HepG2 (cell line): ENCODE results near the gene SGMS1. TPM values are rescaled to one million over a fixed set of nuclear protein-coding genes. Genes with fewer than 3 reads are reported as not detected.
A peak's percentile ranks its signal among the peaks of the same experiment; 100 is the strongest.

Experiments
- AGO2 ChIP-seq: fragments of 200-400 bp; formaldehyde crosslinking; optimal IDR thresholded peaks from 2 replicates; pipeline ENCODE3; 2017; ENCODE audit warnings: mild to moderate bottlenecking, low read depth, low read length, moderate library complexity
- FOSL1 ChIP-seq: sonication (generic); formaldehyde crosslinking; IDR thresholded peaks from 2 replicates; pipeline ENCODE4 v1.9.0; 2021; ENCODE audit warnings: missing genetic modification reagents, borderline replicate concordance
- GTF3A ChIP-seq: sonication (generic); formaldehyde crosslinking; conservative IDR thresholded peaks from 2 replicates; pipeline ENCODE4 v1.4.0; 2020; ENCODE audit warnings: mild to moderate bottlenecking, missing genetic modification reagents
- HNRNPLL ChIP-seq: fragments of 200-400 bp; formaldehyde crosslinking; IDR thresholded peaks from 2 replicates; pipeline ENCODE4 v1.6.1; 2017; ENCODE audit warnings: mild to moderate bottlenecking, low read depth, low read length; ENCODE audit not compliant: poor library complexity, severe bottlenecking
- LCORL ChIP-seq, 2 experiments: fragments of 450-650 bp in 1 of 2; sonication (generic) in 1 of 2; formaldehyde crosslinking in 1 of 2; IDR thresholded peaks; 2 replicates each; pipeline versions ENCODE4 v1.5.0 to v1.6.1; 2017 to 2020; ENCODE audit warnings: antibody characterized with exemption in 1 of 2, missing genetic modification reagents in 1 of 2
- MZF1 ChIP-seq: sonication (generic); formaldehyde crosslinking; IDR thresholded peaks from 2 replicates; pipeline ENCODE4 v1.8.1; 2023; ENCODE audit warnings: mild to moderate bottlenecking, missing genetic modification reagents, borderline replicate concordance
- NCOA5 ChIP-seq: sonication (generic); formaldehyde crosslinking; IDR thresholded peaks from 2 replicates; pipeline ENCODE4 v1.4.0; 2020; ENCODE audit warnings: missing genetic modification reagents
- NR3C1 ChIP-seq: sonication (generic); formaldehyde crosslinking; IDR thresholded peaks from 2 replicates; pipeline ENCODE4 v1.4.0; 2020; ENCODE audit warnings: missing genetic modification reagents
- RBFOX2 ChIP-seq: fragments of 200-400 bp; formaldehyde crosslinking; IDR thresholded peaks from 2 replicates; pipeline ENCODE4 v1.6.1; 2017; ENCODE audit warnings: low read depth, mild to moderate bottlenecking, low read length
- RCOR2 ChIP-seq: IDR thresholded peaks from 2 replicates; pipeline ENCODE4 v1.6.1; 2016; ENCODE audit warnings: missing biosample characterization, missing genetic modification reagents
- REPIN1 ChIP-seq: sonication (generic); formaldehyde crosslinking; IDR thresholded peaks from 2 replicates; pipeline ENCODE4 v1.8.0; 2022; ENCODE audit warnings: missing genetic modification reagents, low read depth, mild to moderate bottlenecking, borderline replicate concordance
- SOX5 ChIP-seq: IDR thresholded peaks from 2 replicates; pipeline ENCODE4 v1.6.1; 2016; ENCODE audit warnings: borderline replicate concordance
- TBX2 ChIP-seq: sonication (generic); formaldehyde crosslinking; IDR thresholded peaks from 2 replicates; pipeline ENCODE4 v1.5.0; 2020; ENCODE audit warnings: missing genetic modification reagents, mild to moderate bottlenecking, borderline replicate concordance
- ZNF264 ChIP-seq: sonication (generic); formaldehyde crosslinking; IDR thresholded peaks from 2 replicates; pipeline ENCODE4 v1.4.0; 2020; ENCODE audit warnings: missing genetic modification reagents
- ZNF546 ChIP-seq: sonication (generic); formaldehyde crosslinking; conservative IDR thresholded peaks from 2 replicates; pipeline ENCODE4 v1.8.1; 2023; ENCODE audit warnings: mild to moderate bottlenecking, missing genetic modification reagents
- ZNF709 ChIP-seq: sonication (generic); formaldehyde crosslinking; IDR thresholded peaks from 2 replicates; pipeline ENCODE4 v1.5.0; 2020; ENCODE audit warnings: mild to moderate bottlenecking, missing genetic modification reagents
- ZNF766 ChIP-seq: sonication (generic); formaldehyde crosslinking; IDR thresholded peaks from 2 replicates; pipeline ENCODE4 v1.5.0; 2020; ENCODE audit warnings: missing genetic modification reagents, borderline replicate concordance
- ZSCAN20 ChIP-seq: sonication (generic); formaldehyde crosslinking; IDR thresholded peaks from 2 replicates; pipeline ENCODE4 v1.4.0; 2020; ENCODE audit warnings: missing genetic modification reagents, mild to moderate bottlenecking, borderline replicate concordance
- polyA plus RNA-seq, 8 experiments: library from polyadenylated mRNA; depleted of rRNA in 3 of 8; stranded (reverse) in 7 of 8; unstranded in 1 of 8; fragments of >200 nt; fragmentation: Illumina TruSeq in 4 of 8; extraction: Trizol in 4 of 8; gene quantifications; 2 replicates each; pipeline versions ENCODE4 v1.2.1 to v1.2.3, GENCODE V29; 2011 to 2016; ENCODE audit warnings: low read depth in 4 of 8, missing spikeins in 1 of 8, mixed read lengths in 1 of 8; ENCODE audit not compliant: insufficient read depth in 1 of 8
- total RNA-seq, 5 experiments: library from RNA; depleted of rRNA; stranded (reverse); fragments of >200 nt; fragmentation: Illumina TruSeq; extraction: Trizol; gene quantifications; 2 replicates each; pipeline ENCODE4 v1.2.3, GENCODE V29; 2016; ENCODE audit warnings: low read depth in 1 of 5
- TF ChIP-seq, protein P1 (sequence below): sonication (generic); formaldehyde crosslinking; IDR thresholded peaks from 2 replicates; pipeline ENCODE4 v1.8.0; 2022; ENCODE audit warnings: missing genetic modification reagents, mild to moderate bottlenecking, borderline replicate concordance
- TF ChIP-seq, protein P2 (sequence below): sonication (generic); formaldehyde crosslinking; IDR thresholded peaks from 2 replicates; pipeline ENCODE4 v1.4.0; 2020; ENCODE audit warnings: mild to moderate bottlenecking, missing genetic modification reagents
- TF ChIP-seq, protein P3 (sequence below): IDR thresholded peaks from 2 replicates; pipeline ENCODE4 v1.6.1; 2016; ENCODE audit warnings: mild to moderate bottlenecking
- TF ChIP-seq, protein P4 (sequence below): sonication (generic); formaldehyde crosslinking; IDR thresholded peaks from 2 replicates; pipeline ENCODE4 v1.8.0; 2022; ENCODE audit warnings: mild to moderate bottlenecking, missing genetic modification reagents, moderate library complexity
- TF ChIP-seq, protein P5 (sequence below): sonication (generic); formaldehyde crosslinking; IDR thresholded peaks from 2 replicates; pipeline ENCODE4 v1.8.1; 2023; ENCODE audit warnings: mild to moderate bottlenecking, missing genetic modification reagents

SGMS1 gene
- total and polyA plus RNA-seq, 2 of the 13 experiments (the other 11 are each of a cell fraction or from before 2014, with no cell fraction given), result 6.5 to 15.1 TPM

GRCh38 chr10:50624866-50625501 is 1.2 kb upstream of the SGMS1 start (continued):
- TF ChIP-seq, protein P1, sequence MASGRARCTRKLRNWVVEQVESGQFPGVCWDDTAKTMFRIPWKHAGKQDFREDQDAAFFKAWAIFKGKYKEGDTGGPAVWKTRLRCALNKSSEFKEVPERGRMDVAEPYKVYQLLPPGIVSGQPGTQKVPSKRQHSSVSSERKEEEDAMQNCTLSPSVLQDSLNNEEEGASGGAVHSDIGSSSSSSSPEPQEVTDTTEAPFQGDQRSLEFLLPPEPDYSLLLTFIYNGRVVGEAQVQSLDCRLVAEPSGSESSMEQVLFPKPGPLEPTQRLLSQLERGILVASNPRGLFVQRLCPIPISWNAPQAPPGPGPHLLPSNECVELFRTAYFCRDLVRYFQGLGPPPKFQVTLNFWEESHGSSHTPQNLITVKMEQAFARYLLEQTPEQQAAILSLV, result no peak
- TF ChIP-seq, protein P2, sequence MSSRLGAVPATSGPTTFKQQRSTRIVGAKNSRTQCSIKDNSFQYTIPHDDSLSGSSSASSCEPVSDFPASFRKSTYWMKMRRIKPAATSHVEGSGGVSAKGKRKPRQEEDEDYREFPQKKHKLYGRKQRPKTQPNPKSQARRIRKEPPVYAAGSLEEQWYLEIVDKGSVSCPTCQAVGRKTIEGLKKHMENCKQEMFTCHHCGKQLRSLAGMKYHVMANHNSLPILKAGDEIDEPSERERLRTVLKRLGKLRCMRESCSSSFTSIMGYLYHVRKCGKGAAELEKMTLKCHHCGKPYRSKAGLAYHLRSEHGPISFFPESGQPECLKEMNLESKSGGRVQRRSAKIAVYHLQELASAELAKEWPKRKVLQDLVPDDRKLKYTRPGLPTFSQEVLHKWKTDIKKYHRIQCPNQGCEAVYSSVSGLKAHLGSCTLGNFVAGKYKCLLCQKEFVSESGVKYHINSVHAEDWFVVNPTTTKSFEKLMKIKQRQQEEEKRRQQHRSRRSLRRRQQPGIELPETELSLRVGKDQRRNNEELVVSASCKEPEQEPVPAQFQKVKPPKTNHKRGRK, result no peak
- 0 out of 2 replicates have a peak, but pooled peaks have one; percentile 25 for TF ChIP-seq RCOR2 (CRISPR knock-in tag)
- TF ChIP-seq ZSCAN20 (CRISPR knock-in tag), result peak; percentile 45; the same call in 1 of the 2 replicates
- no peak; the same call in 1 of the 2 replicates for TF ChIP-seq ZNF546
- TF ChIP-seq ZNF709 (CRISPR knock-in tag), result no peak; the same call in 1 of the 2 replicates
- no peak for TF ChIP-seq GTF3A (CRISPR knock-in tag)
- TF ChIP-seq, protein P3, sequence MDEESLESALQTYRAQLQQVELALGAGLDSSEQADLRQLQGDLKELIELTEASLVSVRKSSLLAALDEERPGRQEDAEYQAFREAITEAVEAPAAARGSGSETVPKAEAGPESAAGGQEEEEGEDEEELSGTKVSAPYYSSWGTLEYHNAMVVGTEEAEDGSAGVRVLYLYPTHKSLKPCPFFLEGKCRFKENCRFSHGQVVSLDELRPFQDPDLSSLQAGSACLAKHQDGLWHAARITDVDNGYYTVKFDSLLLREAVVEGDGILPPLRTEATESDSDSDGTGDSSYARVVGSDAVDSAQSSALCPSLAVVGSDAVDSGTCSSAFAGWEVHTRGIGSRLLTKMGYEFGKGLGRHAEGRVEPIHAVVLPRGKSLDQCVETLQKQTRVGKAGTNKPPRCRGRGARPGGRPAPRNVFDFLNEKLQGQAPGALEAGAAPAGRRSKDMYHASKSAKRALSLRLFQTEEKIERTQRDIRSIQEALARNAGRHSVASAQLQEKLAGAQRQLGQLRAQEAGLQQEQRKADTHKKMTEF (CRISPR knock-in tag), result peak; percentile 58
- no peak for TF ChIP-seq MZF1 (CRISPR knock-in tag)
- TF ChIP-seq AGO2, result peak; percentile 93
- TF ChIP-seq SOX5, result no peak
- TF ChIP-seq NCOA5 (CRISPR knock-in tag), result no peak
- TF ChIP-seq, protein P4, sequence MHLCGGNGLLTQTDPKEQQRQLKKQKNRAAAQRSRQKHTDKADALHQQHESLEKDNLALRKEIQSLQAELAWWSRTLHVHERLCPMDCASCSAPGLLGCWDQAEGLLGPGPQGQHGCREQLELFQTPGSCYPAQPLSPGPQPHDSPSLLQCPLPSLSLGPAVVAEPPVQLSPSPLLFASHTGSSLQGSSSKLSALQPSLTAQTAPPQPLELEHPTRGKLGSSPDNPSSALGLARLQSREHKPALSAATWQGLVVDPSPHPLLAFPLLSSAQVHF (CRISPR knock-in tag), result no peak
- TF ChIP-seq, protein P5, sequence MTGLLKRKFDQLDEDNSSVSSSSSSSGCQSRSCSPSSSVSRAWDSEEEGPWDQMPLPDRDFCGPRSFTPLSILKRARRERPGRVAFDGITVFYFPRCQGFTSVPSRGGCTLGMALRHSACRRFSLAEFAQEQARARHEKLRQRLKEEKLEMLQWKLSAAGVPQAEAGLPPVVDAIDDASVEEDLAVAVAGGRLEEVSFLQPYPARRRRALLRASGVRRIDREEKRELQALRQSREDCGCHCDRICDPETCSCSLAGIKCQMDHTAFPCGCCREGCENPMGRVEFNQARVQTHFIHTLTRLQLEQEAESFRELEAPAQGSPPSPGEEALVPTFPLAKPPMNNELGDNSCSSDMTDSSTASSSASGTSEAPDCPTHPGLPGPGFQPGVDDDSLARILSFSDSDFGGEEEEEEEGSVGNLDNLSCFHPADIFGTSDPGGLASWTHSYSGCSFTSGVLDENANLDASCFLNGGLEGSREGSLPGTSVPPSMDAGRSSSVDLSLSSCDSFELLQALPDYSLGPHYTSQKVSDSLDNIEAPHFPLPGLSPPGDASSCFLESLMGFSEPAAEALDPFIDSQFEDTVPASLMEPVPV (CRISPR knock-in tag), result peak; percentile 47; the same call in 1 of the 2 replicates
- peak; percentile 37; the same call in 1 of the 2 replicates for TF ChIP-seq REPIN1 (CRISPR knock-in tag)
- TF ChIP-seq HNRNPLL, result peak; percentile 34
- no peak for TF ChIP-seq NR3C1 (CRISPR knock-in tag)
- no peak for TF ChIP-seq LCORL (IDR thresholded peaks at IDR 0.05)
- peak; percentile 74 for TF ChIP-seq LCORL (CRISPR knock-in tag; IDR thresholded peaks at IDR 0.05)
- TF ChIP-seq ZNF264, result 0 out of 2 replicates have a peak, but pooled peaks have one; percentile 34
- TF ChIP-seq ZNF766, result 0 out of 2 replicates have a peak, but pooled peaks have one; percentile 11
- TF ChIP-seq RBFOX2, result peak; percentile 98
- 0 out of 2 replicates have a peak, but pooled peaks have one; percentile 23 for TF ChIP-seq FOSL1 (CRISPR knock-in tag)
- TF ChIP-seq TBX2 (CRISPR knock-in tag), result peak; percentile 46
